ENCODE results near the gene RAB3B.

GRCh38 chr1:51907079-51907702 lies 83.3 kb downstream of the RAB3B start:
- TF ChIP-seq POLR2A (IDR thresholded peaks at IDR 0.05; ENCODE audit: low read depth, low read length) = no peak
- no peak for TF ChIP-seq CTCF (conservative IDR thresholded peaks at IDR 0.05; ENCODE audit: low read depth, low read length)
- no peak for TF ChIP-seq RCOR1 (IDR thresholded peaks at IDR 0.05; ENCODE audit: insufficient replicate concordance, low read length)
- TF ChIP-seq BHLHE40 (IDR thresholded peaks at IDR 0.05; ENCODE audit: low read depth, low read length) = no peak
- TF ChIP-seq CEBPB (IDR thresholded peaks at IDR 0.05; ENCODE audit: low read depth, low read length) = peak; percentile 91
- no peak for TF ChIP-seq RFX5 (IDR thresholded peaks at IDR 0.05; ENCODE audit: low read depth, low read length)
- no peak for TF ChIP-seq MXI1 (IDR thresholded peaks at IDR 0.05; ENCODE audit: borderline replicate concordance, low read depth, low read length)
- no peak for TF ChIP-seq USF2 (IDR thresholded peaks at IDR 0.05; ENCODE audit: low read depth, low read length)
- no peak for TF ChIP-seq RAD21 (IDR thresholded peaks at IDR 0.05; ENCODE audit: low read length)
- TF ChIP-seq MAFK (IDR thresholded peaks at IDR 0.05; ENCODE audit: low read depth, low read length) = no peak

All from IMR-90 (cell line).